C4-2B (cell line): ENCODE data around the gene CDO1.

Experiments used
- CTCF ChIP-seq: fragments of 450-650 bp; conservative IDR thresholded peaks from 2 replicates; pipeline ENCODE4 v1.5.1; 2017; ENCODE audit warnings: mild to moderate bottlenecking
- ZFX ChIP-seq: fragments of 450-650 bp; IDR thresholded peaks from 2 replicates; pipeline ENCODE4 v1.6.1; 2017

GRCh38 chr5:115807654-115808052, 8.8 kb downstream of the CDO1 start:
- no peak for TF ChIP-seq CTCF
- TF ChIP-seq ZFX, result no peak
